Omental fat pad (tissue), 4 donors: ENCODE data around the gene BRI3. TPM values are rescaled to one million over a fixed set of nuclear protein-coding genes. Genes with fewer than 3 reads are reported as not detected.

Experiments
- ATAC-seq: fragments of 150-250 bp; one replicate; pipeline ENCODE4 v1.9.1; 2016; ENCODE audit warnings: mild to moderate bottlenecking, moderate library complexity; ENCODE audit not compliant: low FRiP score
- DNase-seq: peaks from one replicate; pipeline ENCODE4 v3.0.0-alpha.2; 2019; ENCODE audit warnings: low spot score
- total RNA-seq, 4 donors: library from RNA; depleted of rRNA; stranded (reverse); fragments of >200 nt; gene quantifications; one replicate each; pipeline ENCODE4 v1.1.0, GENCODE V29; 2016
- TF ChIP-seq, protein P1 (sequence below), 3 donors: fragments of 450-650 bp; IDR thresholded peaks; one replicate each; pipeline ENCODE4 v1.5.1; 2016 to 2017; ENCODE audit warnings: antibody characterized with exemption in 3 of 3, mild to moderate bottlenecking in 3 of 3, moderate library complexity in 2 of 3

The BRI3 gene
- total RNA-seq, 4 donors from 2014 or later: 39.0 to 126 (median 71.8) TPM

DNA sequence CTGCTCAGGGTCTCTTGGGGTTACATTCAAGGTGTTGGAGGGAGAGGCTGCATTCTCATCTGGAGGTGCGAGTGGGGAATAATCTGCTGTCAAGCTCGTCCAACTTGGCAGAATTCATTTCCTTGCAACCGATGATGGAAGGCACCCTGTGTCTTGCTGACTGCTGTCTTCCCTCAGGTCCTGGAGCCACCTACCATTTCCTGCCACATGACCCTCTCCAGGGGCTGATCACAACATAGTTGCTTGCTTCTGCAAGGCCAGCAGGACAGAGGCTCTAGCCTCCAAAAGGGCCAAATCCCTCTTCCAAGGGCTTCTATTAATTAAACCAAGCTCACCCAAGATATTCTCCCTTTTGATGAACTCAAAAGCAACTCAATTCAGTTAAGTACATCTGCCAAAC lies 14.2 kb upstream of the BRI3 start:
- TF ChIP-seq, protein P1, sequence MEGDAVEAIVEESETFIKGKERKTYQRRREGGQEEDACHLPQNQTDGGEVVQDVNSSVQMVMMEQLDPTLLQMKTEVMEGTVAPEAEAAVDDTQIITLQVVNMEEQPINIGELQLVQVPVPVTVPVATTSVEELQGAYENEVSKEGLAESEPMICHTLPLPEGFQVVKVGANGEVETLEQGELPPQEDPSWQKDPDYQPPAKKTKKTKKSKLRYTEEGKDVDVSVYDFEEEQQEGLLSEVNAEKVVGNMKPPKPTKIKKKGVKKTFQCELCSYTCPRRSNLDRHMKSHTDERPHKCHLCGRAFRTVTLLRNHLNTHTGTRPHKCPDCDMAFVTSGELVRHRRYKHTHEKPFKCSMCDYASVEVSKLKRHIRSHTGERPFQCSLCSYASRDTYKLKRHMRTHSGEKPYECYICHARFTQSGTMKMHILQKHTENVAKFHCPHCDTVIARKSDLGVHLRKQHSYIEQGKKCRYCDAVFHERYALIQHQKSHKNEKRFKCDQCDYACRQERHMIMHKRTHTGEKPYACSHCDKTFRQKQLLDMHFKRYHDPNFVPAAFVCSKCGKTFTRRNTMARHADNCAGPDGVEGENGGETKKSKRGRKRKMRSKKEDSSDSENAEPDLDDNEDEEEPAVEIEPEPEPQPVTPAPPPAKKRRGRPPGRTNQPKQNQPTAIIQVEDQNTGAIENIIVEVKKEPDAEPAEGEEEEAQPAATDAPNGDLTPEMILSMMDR (IDR thresholded peaks at IDR 0.05): no peak
- no peak for DNase-seq
- ATAC-seq: no peak

DNA sequence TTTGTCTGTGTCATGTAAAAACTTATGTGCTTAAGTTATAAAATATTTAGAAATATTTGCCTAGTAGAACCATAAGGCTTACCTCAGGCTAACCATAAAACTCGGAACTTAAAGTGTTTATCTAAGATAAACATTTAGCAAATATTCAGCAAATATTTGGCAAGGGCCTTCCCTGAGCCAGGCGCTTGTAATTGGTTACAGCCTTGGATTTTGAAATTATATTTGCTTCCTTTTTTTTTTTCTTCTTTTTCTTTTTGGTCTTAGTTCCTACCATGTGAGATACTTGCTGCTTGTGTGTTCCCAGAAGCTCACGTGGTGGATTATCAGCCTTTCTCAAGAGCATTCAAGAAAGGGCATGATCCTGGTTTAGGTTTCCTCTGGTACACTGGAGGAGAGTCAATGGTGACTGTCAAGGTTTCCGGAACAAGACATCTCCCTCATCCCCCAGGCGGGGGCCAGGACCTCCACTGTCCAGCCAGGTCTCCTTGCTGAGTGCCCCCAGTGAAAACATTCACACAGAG lies 5.2 kb upstream of the BRI3 start:
- TF ChIP-seq, protein P1 (IDR thresholded peaks at IDR 0.05): no peak
- ATAC-seq (no peak), DNase-seq (no peak)

DNA sequence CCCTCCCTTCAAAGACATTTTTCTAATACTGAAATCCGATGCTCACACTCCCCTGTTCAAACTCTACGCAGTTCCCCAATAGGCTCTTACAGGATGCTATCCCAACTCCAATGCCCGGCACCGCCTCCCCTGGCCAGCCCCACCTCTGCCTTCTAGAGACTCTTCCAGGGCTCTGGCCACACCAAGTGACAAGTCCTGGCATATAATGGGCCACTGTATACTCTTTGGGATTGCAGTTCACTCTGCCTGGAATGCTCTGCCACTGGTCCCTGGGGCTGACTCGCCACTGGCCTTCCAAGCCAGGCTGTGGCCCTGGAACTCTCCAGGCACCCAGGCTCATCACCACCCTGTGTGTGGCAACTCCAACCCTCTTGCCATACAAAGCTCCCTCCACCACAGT lies 3.1 kb upstream of the BRI3 start:
- TF ChIP-seq, protein P1 (IDR thresholded peaks at IDR 0.05): no peak
- no peak for ATAC-seq

DNA sequence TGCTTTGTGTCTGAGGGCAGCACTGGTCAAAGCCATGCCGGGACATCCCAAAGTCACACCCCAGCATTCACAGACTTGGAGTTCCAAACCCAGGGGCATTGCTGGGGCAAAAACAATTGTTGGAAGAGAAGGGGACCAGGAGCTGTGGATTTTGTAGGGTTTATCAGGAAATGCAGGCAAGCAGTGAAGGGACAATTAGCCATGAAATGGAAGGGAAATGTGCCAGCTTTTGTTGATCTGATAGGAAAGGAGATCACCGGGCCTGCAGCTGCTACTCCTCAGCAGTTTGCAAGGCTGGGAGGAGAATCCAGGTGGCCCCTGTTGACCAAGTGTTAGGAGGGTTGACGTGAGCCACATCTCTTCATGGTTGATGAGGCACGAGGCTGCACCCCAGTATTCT lies 2.5 kb upstream of the BRI3 start:
- no peak for DNase-seq
- TF ChIP-seq, protein P1 (IDR thresholded peaks at IDR 0.05): no peak
- ATAC-seq: no peak

More for the DNA sequence above, 3.1 kb upstream of the BRI3 start:
- no peak for DNase-seq

DNA sequence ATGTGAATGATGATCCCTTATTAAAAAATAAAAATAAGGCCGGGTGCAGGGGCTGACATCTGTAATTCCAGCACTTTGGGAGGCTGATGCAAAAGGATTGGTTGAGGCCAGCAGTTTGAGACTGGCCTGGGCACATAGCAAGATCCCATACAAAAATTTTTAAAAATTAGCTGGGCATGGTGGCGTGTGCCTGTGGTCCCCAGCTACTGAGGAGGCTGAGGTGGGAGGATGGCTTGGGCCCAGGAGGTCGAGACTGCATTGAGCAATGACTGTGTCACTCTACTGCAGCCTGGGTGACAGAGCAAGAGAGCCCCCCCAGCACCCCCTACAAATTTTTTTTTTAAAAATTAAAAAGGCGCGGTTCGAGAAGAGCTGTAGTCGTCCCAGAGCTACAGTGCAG lies 1.2 kb upstream of the BRI3 start:
- DNase-seq (no peak), ATAC-seq (no peak)
- TF ChIP-seq, protein P1 (IDR thresholded peaks at IDR 0.05): no peak

DNA sequence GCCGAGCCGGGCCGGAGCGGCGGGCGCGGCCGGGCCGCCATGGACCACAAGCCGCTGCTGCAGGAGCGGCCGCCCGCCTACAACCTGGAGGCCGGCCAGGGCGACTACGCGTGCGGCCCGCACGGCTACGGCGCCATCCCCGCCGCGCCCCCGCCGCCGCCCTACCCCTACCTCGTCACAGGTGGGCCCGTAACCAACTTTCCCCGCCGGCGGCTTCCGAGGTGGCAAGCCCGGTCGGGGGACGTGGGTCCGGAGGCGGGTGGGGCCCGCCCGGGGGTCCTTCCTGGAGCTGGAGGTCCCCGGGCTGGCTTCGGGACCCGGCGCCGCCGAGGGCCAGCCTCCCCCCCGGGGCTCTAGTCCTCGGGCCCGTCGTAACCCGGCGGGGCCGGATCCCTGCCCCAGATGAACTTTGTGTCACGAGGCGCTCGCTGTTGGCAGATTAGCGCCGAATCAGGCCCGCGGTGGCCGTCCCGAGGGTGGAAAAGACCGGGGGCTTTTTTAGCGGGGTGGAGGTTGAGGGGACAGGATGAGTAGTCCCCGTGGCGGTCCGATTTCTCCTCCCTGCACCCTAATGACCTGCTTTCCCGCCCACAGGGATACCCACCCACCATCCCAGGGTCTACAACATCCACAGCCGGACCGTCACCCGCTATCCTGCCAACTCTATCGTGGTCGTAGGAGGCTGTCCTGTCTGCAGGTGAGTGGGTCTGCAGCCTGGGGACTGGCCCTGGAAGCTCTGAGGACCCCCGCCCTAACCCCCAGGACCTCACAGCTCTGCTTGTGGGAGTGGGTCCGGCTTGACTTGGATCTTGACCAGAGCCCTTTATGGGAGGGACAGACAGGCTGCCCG lies 496 bp downstream of the BRI3 start:
- ATAC-seq (peak; percentile 25), DNase-seq (no peak)
- TF ChIP-seq, protein P1 (IDR thresholded peaks at IDR 0.05): no peak

DNA sequence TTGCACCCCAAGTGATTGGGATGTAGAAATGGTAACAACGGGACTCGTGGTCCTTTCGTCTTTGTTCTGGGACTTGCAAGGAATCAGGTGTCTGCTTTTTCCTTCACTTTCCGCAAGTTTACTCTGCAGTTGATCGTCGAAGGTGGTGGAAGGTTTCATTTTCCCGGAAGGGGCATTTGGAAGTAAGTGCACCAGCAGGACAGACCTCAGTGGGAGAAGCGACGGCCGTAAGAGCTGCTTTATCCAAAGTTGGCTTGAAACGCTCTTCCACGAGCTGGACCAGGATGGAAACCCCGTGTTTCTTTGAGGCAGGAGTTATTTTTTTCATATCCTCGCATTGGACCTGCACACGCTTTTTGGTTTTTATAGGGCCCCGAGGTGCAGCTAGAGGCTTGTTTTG lies 1.2 kb downstream of the BRI3 start:
- no peak for ATAC-seq
- TF ChIP-seq, protein P1 (IDR thresholded peaks at IDR 0.05): no peak
- DNase-seq: no peak
